Measurements from ENCODE around the gene DICER1.

DICER1 gene

DNA sequence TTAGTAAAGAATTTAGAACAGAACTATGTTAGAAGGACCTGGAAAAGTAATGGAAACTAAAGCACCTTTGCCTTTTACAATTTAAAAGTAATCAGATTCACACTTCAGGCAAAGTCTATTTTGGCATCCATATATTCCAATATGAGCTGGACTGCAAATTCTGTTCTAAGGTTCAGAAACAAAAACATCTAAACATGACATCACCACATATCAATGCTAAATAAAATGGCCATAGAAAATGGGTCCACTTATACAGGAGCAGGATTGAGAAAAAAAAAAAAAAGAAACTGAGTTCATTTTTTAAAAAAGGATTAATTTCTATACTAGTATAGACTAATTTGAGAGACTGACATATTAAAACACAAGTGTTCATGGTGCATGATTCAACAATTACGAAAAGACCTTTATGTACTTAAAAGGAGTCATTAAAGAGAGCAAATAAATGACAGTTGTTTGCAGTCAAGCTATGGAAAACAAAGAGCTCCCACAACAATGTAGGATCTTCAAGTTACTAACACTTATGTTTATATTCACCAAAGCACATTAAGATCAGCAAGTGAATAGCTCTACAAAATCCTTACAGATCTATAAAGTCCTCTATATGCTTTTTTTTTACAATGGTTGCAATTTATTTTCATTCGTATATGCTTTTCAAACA, 45.7 kb downstream of the DICER1 start:
- Histone ChIP-seq H3K27ac (replicated peaks) (no peak overlapping the region), H3K27me3 (ENCODE audit: insufficient read depth, poor library complexity, severe bottlenecking) (no peaks in the 10 kb centered on the region), H3K4me3 (replicated peaks; ENCODE audit: insufficient read depth, low read length) (no peak overlapping the region)
- TF ChIP-seq, protein P1, sequence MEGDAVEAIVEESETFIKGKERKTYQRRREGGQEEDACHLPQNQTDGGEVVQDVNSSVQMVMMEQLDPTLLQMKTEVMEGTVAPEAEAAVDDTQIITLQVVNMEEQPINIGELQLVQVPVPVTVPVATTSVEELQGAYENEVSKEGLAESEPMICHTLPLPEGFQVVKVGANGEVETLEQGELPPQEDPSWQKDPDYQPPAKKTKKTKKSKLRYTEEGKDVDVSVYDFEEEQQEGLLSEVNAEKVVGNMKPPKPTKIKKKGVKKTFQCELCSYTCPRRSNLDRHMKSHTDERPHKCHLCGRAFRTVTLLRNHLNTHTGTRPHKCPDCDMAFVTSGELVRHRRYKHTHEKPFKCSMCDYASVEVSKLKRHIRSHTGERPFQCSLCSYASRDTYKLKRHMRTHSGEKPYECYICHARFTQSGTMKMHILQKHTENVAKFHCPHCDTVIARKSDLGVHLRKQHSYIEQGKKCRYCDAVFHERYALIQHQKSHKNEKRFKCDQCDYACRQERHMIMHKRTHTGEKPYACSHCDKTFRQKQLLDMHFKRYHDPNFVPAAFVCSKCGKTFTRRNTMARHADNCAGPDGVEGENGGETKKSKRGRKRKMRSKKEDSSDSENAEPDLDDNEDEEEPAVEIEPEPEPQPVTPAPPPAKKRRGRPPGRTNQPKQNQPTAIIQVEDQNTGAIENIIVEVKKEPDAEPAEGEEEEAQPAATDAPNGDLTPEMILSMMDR (IDR thresholded peaks at IDR 0.05; ENCODE audit: insufficient read depth, low read length), result no peak
- TF ChIP-seq GABPA (IDR thresholded peaks at IDR 0.05; ENCODE audit: low read depth), result no peak
- DNase-seq (ENCODE audit: low read depth in 1 of 2, low spot score in 1 of 2), result no peak

DNA sequence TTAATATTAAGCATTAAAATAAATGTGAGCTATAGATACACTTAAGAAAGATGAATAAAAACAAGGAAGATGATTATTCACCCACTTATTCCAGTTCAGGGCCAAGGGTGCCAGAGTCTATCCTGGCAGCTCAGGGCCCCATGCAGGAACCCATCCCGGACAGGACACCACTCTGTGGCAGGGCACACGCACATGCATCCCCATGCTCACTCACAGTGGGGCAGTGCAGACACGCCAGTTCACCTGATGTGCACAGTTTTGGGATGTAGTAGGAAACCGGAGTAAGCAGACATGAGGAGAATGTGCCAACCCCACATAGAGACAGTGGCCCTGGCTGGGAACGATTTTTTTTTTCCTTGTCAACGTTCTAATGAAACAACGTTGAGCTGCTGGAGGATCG, 47.2 kb downstream of the DICER1 start:
- Histone ChIP-seq H3K4me3 (replicated peaks; ENCODE audit: insufficient read depth, low read length) (no peak overlapping the region), H3K27me3 (ENCODE audit: insufficient read depth, poor library complexity, severe bottlenecking) (no peaks in the 10 kb centered on the region), H3K27ac (replicated peaks) (no peak overlapping the region)
- no peak for TF ChIP-seq SPI1 (IDR thresholded peaks at IDR 0.05; ENCODE audit: borderline replicate concordance, low read depth)
- TF ChIP-seq, protein P1 (IDR thresholded peaks at IDR 0.05; ENCODE audit: insufficient read depth, low read length), result no peak
- no peak for TF ChIP-seq POLR2AphosphoS5 (IDR thresholded peaks at IDR 0.05; ENCODE audit: low read depth)
- no peak for TF ChIP-seq GABPA (IDR thresholded peaks at IDR 0.05; ENCODE audit: low read depth)
- TF ChIP-seq, protein P2, sequence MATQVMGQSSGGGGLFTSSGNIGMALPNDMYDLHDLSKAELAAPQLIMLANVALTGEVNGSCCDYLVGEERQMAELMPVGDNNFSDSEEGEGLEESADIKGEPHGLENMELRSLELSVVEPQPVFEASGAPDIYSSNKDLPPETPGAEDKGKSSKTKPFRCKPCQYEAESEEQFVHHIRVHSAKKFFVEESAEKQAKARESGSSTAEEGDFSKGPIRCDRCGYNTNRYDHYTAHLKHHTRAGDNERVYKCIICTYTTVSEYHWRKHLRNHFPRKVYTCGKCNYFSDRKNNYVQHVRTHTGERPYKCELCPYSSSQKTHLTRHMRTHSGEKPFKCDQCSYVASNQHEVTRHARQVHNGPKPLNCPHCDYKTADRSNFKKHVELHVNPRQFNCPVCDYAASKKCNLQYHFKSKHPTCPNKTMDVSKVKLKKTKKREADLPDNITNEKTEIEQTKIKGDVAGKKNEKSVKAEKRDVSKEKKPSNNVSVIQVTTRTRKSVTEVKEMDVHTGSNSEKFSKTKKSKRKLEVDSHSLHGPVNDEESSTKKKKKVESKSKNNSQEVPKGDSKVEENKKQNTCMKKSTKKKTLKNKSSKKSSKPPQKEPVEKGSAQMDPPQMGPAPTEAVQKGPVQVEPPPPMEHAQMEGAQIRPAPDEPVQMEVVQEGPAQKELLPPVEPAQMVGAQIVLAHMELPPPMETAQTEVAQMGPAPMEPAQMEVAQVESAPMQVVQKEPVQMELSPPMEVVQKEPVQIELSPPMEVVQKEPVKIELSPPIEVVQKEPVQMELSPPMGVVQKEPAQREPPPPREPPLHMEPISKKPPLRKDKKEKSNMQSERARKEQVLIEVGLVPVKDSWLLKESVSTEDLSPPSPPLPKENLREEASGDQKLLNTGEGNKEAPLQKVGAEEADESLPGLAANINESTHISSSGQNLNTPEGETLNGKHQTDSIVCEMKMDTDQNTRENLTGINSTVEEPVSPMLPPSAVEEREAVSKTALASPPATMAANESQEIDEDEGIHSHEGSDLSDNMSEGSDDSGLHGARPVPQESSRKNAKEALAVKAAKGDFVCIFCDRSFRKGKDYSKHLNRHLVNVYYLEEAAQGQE (IDR thresholded peaks at IDR 0.05; ENCODE audit: insufficient replicate concordance, low read depth), result no peak
- DNase-seq (ENCODE audit: low read depth in 1 of 2, low spot score in 1 of 2), result no peak

DNA sequence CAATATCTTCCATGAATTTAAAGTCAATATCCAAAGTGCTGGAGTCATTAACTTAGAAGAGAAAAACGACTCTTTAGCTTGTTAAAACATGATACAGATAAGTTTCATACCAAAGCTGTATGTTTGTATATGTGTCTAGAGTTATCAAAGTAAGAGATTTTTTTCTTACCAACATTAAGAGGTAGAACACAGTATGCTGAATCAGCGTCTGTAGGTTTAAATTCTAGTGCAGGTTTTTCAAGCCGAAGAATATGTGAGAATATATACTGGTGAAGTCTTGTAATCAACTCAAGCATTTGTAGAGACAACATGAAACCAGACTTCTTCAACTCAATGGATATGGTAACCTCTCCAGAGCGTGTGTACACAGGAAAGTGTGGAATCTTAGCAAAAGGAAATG, 49.6 kb downstream of the DICER1 start:
- TF ChIP-seq, protein P2 (IDR thresholded peaks at IDR 0.05; ENCODE audit: insufficient replicate concordance, low read depth), result no peak
- TF ChIP-seq, protein P1 (IDR thresholded peaks at IDR 0.05; ENCODE audit: insufficient read depth, low read length), result no peak
- no peak for TF ChIP-seq GABPA (IDR thresholded peaks at IDR 0.05; ENCODE audit: low read depth)
- no peak for TF ChIP-seq POLR2AphosphoS5 (IDR thresholded peaks at IDR 0.05; ENCODE audit: low read depth)
- no peak for TF ChIP-seq SPI1 (IDR thresholded peaks at IDR 0.05; ENCODE audit: borderline replicate concordance, low read depth)
- Histone ChIP-seq H3K27me3 (ENCODE audit: insufficient read depth, poor library complexity, severe bottlenecking) (no peaks in the 10 kb centered on the region), H3K4me3 (replicated peaks; ENCODE audit: insufficient read depth, low read length) (no peak overlapping the region), H3K27ac (replicated peaks) (no peak overlapping the region)
- DNase-seq (ENCODE audit: low read depth in 1 of 2, low spot score in 1 of 2), result no peak

DNA sequence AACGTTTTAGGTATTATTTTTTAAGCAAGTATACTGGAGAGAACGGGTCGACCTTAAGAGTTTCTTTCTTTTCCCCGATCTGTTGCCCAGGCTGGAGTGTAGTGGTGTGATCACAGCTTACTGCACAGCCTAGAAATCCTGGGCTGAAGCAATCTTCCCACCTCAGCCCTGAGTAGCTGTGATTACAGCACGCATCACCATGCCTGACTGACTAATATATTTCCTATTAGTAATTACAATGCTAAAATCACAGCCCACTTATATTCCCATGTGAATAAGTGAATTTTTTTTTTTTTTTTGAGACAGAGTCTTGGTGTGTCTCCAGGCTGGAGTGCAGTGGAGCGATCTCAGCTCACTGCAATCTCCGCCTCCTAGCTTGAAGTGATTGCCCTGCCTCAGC, 50.4 kb downstream of the DICER1 start:
- TF ChIP-seq, protein P1 (IDR thresholded peaks at IDR 0.05; ENCODE audit: insufficient read depth, low read length), result no peak
- TF ChIP-seq POLR2AphosphoS5 (IDR thresholded peaks at IDR 0.05; ENCODE audit: low read depth) (no peak), SPI1 (IDR thresholded peaks at IDR 0.05; ENCODE audit: borderline replicate concordance, low read depth) (no peak), GABPA (IDR thresholded peaks at IDR 0.05; ENCODE audit: low read depth) (no peak)
- TF ChIP-seq, protein P2 (IDR thresholded peaks at IDR 0.05; ENCODE audit: insufficient replicate concordance, low read depth), result no peak
- H3K27ac ChIP-seq (replicated peaks), result no peak overlapping the region
- H3K4me3 ChIP-seq (replicated peaks; ENCODE audit: insufficient read depth, low read length), result no peak overlapping the region
- H3K27me3 ChIP-seq (ENCODE audit: insufficient read depth, poor library complexity, severe bottlenecking), result no peaks in the 10 kb centered on the region
- DNase-seq (ENCODE audit: low read depth in 1 of 2, low spot score in 1 of 2), result no peak
